H9 (cell line): ENCODE results near the gene TNFRSF11A. TPM values are rescaled to one million over a fixed set of nuclear protein-coding genes. Genes with fewer than 3 reads are reported as not detected.

Experiments used
- DNase-seq: peaks from one replicate; pipeline ENCODE4 v3.0.0-alpha.2; 2017
- H2AFZ ChIP-seq: one replicate; pipeline ENCODE4 v1.6.1; 2013; ENCODE audit warnings: mild to moderate bottlenecking, low read length, control low read depth, moderate library complexity
- H2AK5ac ChIP-seq: 2 replicates; pipeline ENCODE4 v1.6.1; 2013; ENCODE audit warnings: low read length, control low read depth, mixed read lengths; ENCODE audit not compliant: insufficient read length
- H2BK120ac ChIP-seq: one replicate; pipeline ENCODE4 v1.6.1; 2013; ENCODE audit warnings: low read depth, mild to moderate bottlenecking, low read length, control low read depth, inconsistent platforms; ENCODE audit not compliant: poor library complexity, severe bottlenecking
- H2BK12ac ChIP-seq: 2 replicates; pipeline ENCODE4 v1.6.1; 2013; ENCODE audit warnings: low read length, control low read depth, mixed read lengths, low read depth; ENCODE audit not compliant: insufficient read length
- H2BK15ac ChIP-seq: 2 replicates; pipeline ENCODE4 v1.6.1; 2013; ENCODE audit warnings: low read depth, low read length, control low read depth
- H2BK20ac ChIP-seq: one replicate; pipeline ENCODE4 v1.6.1; 2013; ENCODE audit warnings: low read depth, mild to moderate bottlenecking, low read length, control low read depth, inconsistent platforms; ENCODE audit not compliant: poor library complexity, severe bottlenecking
- H2BK5ac ChIP-seq: 2 replicates; pipeline ENCODE4 v1.6.1; 2013; ENCODE audit warnings: low read length, control low read depth, mixed read lengths; ENCODE audit not compliant: insufficient read length
- H3K14ac ChIP-seq: 2 replicates; pipeline ENCODE4 v1.6.1; 2013; ENCODE audit warnings: low read length, control low read depth; ENCODE audit not compliant: insufficient read depth
- H3K18ac ChIP-seq: 2 replicates; pipeline ENCODE4 v1.6.1; 2013; ENCODE audit warnings: low read depth, mild to moderate bottlenecking, mixed read lengths, low read length, control low read depth; ENCODE audit not compliant: insufficient read length
- H3K23ac ChIP-seq: 2 replicates; pipeline ENCODE4 v1.6.1; 2013; ENCODE audit warnings: low read length, control low read depth, mixed read lengths, low read depth; ENCODE audit not compliant: insufficient read length
- H3K23me2 ChIP-seq: 2 replicates; pipeline ENCODE4 v1.6.1; 2013; ENCODE audit warnings: low read depth, mild to moderate bottlenecking, mixed read lengths, low read length, control low read depth; ENCODE audit not compliant: insufficient read length, poor library complexity, severe bottlenecking
- H3K27ac ChIP-seq: 2 replicates; pipeline ENCODE4 v1.5.1; 2013; ENCODE audit warnings: low read length, control low read depth, mixed read lengths, low read depth; ENCODE audit not compliant: insufficient read length
- H3K27me3 ChIP-seq: 2 replicates; pipeline ENCODE4 v1.6.1; 2013; ENCODE audit warnings: low read length, control low read depth, inconsistent platforms; ENCODE audit not compliant: insufficient read depth
- H3K4ac ChIP-seq: 2 replicates; pipeline ENCODE4 v1.6.1; 2013; ENCODE audit warnings: low read depth, mild to moderate bottlenecking, control low read depth, inconsistent platforms, low read length, moderate library complexity
- H3K4me1 ChIP-seq: 2 replicates; pipeline ENCODE4 v1.6.1; 2013; ENCODE audit warnings: low read length, control low read depth, inconsistent platforms; ENCODE audit not compliant: insufficient read depth
- H3K4me2 ChIP-seq: 2 replicates; pipeline ENCODE4 v1.6.1; 2013; ENCODE audit warnings: low read length, control low read depth, mixed read lengths; ENCODE audit not compliant: insufficient read length, insufficient read depth
- H3K56ac ChIP-seq: 2 replicates; pipeline ENCODE4 v1.6.1; 2013; ENCODE audit warnings: low read depth, mild to moderate bottlenecking, mixed read lengths, low read length, control low read depth; ENCODE audit not compliant: insufficient read length
- H3K79me1 ChIP-seq: 2 replicates; pipeline ENCODE4 v1.6.1; 2013; ENCODE audit warnings: low read depth, mild to moderate bottlenecking, moderate library complexity, low read length, control low read depth, inconsistent platforms; ENCODE audit not compliant: insufficient read depth, poor library complexity, severe bottlenecking
- H3K79me2 ChIP-seq: 2 replicates; pipeline ENCODE4 v1.6.1; 2013; ENCODE audit warnings: low read length, control low read depth, inconsistent platforms; ENCODE audit not compliant: insufficient read depth
- H3K9ac ChIP-seq: 2 replicates; pipeline ENCODE4 v1.6.1; 2013; ENCODE audit warnings: low read length, control low read depth, mixed read lengths; ENCODE audit not compliant: insufficient read length; ENCODE audit errors: extremely low read depth
- H3K9me3 ChIP-seq: one replicate; pipeline ENCODE4 v1.6.1; 2013; ENCODE audit warnings: low read depth, low read length, inconsistent platforms; ENCODE audit not compliant: control insufficient read depth
- H3T11ph ChIP-seq: one replicate; pipeline ENCODE4 v1.6.1; 2013; ENCODE audit warnings: mild to moderate bottlenecking, low read length, control low read depth, inconsistent platforms
- H4K20me1 ChIP-seq: one replicate; pipeline ENCODE4 v1.6.1; 2013; ENCODE audit not compliant: control insufficient read depth, insufficient read length, insufficient read depth
- H4K5ac ChIP-seq: 2 replicates; pipeline ENCODE4 v1.6.1; 2013; ENCODE audit warnings: low read depth, mild to moderate bottlenecking, mixed read lengths, low read length, control low read depth; ENCODE audit not compliant: insufficient read length
- H4K8ac ChIP-seq: replicated peaks from 2 replicates; pipeline ENCODE4 v1.6.1; 2013; ENCODE audit warnings: low read length, control low read depth, mixed read lengths, low read depth; ENCODE audit not compliant: insufficient read length
- H4K91ac ChIP-seq: 2 replicates; pipeline ENCODE4 v1.6.1; 2013; ENCODE audit warnings: low read depth, mild to moderate bottlenecking, moderate library complexity, mixed read lengths, low read length, control low read depth; ENCODE audit not compliant: insufficient read length
- H3K27ac Mint-ChIP-seq, 3 experiments: 2 replicates in 2 of 3; 3 replicates in 1 of 3; pipeline ENCODE4 v1.8.0; 2020 to 2021; ENCODE audit warnings: mixed read lengths in 3 of 3, mild to moderate bottlenecking in 1 of 3, moderate library complexity in 1 of 3
- H3K27me3 Mint-ChIP-seq: 2 replicates; pipeline ENCODE4 v1.8.0; 2021; ENCODE audit warnings: low read depth, mild to moderate bottlenecking, moderate library complexity, mixed read lengths
- H3K36me3 Mint-ChIP-seq, 3 experiments: 2 replicates in 2 of 3; 3 replicates in 1 of 3; pipeline ENCODE4 v1.8.0; 2020 to 2021; ENCODE audit warnings: low read depth in 3 of 3, mixed read lengths in 3 of 3; ENCODE audit not compliant: insufficient read depth in 1 of 3
- H3K4me1 Mint-ChIP-seq, 2 experiments: 2 replicates each; pipeline ENCODE4 v1.8.0; 2020; ENCODE audit warnings: mixed read lengths in 2 of 2
- H3K4me3 Mint-ChIP-seq, 2 experiments: 2 replicates in 1 of 2; 3 replicates in 1 of 2; pipeline ENCODE4 v1.8.0; 2020 to 2021; ENCODE audit warnings: mild to moderate bottlenecking in 2 of 2, mixed read lengths in 2 of 2, moderate library complexity in 1 of 2
- H3K9me3 Mint-ChIP-seq, 2 experiments: 2 replicates in 1 of 2; 3 replicates in 1 of 2; pipeline ENCODE4 v1.8.0; 2020; ENCODE audit warnings: mild to moderate bottlenecking in 2 of 2, mixed read lengths in 2 of 2, moderate library complexity in 1 of 2
- WGBS: extraction: QIAGEN DNeasy Blood & Tissue Kit; methylation state at CpG from one replicate; pipeline ENCODE4 v1.1.7; 2013; ENCODE audit warnings: missing lambda C conversion rate, low lambda C conversion rate, mixed read lengths; ENCODE audit not compliant: insufficient read length; ENCODE audit errors: extremely low coverage; 5-methylcytosine and 5-hydroxymethylcytosine counted together
- total RNA-seq: library from RNA; stranded (reverse); gene quantifications from 2 replicates; pipeline ENCODE4 v1.2.1, GENCODE V29; 2021
- TF ChIP-seq, protein P1 (sequence below): fragments of 200-600 bp; sonication (generic); conservative IDR thresholded peaks from 3 replicates; pipeline ENCODE4 v1.8.0; 2021; ENCODE audit warnings: antibody characterized with exemption, mild to moderate bottlenecking

Gene TNFRSF11A
- total RNA-seq, 1 experiment from 2014 or later: 7.8 TPM

DNA sequence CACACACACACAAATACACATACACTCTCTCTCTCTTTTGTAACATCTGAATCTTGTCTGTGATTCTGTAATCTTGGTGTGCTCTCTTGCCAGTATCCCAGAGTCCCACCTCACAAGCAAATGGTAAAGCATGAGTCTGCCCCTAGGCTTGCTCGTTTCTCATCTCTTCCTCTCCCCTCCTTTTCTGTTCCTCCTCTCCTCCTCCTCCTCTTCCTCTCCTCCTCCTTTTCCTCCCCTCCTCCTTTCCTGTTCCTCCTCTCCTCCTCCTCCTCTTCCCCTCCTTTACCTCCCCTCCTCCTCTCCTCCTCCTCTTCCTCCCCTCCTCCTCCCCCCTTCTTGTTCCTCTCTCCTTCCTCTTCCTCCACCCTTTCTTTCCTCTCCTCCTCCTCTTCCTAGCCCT is 59.0 kb downstream of the TNFRSF11A start:
- no peaks in the 10 kb centered on the region for H3K79me1 ChIP-seq
- no peak overlapping the region for H2AFZ ChIP-seq
- no peaks in the 10 kb centered on the region; the same call in 1 of the 2 replicates for H3K4me1 ChIP-seq
- H3K27ac ChIP-seq: no peak overlapping the region
- no peak overlapping the region for H3K4me2 ChIP-seq
- H3K27me3 ChIP-seq: no peaks in the 10 kb centered on the region
- no peaks in the 10 kb centered on the region for H3K23me2 ChIP-seq
- no peak for DNase-seq
- H3K9me3 Mint-ChIP-seq: no peaks in the 10 kb centered on the region
- no peak overlapping the region for H4K91ac ChIP-seq
- no peak overlapping the region for H4K8ac ChIP-seq
- H3K9me3 ChIP-seq: no peaks in the 10 kb centered on the region
- H2BK15ac ChIP-seq: no peak overlapping the region
- H3K36me3 Mint-ChIP-seq: peaks cover 11 to 24% (median 24%) of the 10 kb centered on the region in 3 experiments
- H3K4ac ChIP-seq: no peak overlapping the region
- no peaks in the 10 kb centered on the region for H3K79me2 ChIP-seq
- H3K9ac ChIP-seq: no peak overlapping the region
- no peak overlapping the region for H3K14ac ChIP-seq
- no peak overlapping the region for H2BK5ac ChIP-seq
- no CpG with 5 or more reads among the region's 1 CpG for WGBS
- peak overlapping the region; percentile 17 for H4K5ac ChIP-seq
- H3T11ph ChIP-seq: no peak overlapping the region
- no peak overlapping the region for H2AK5ac ChIP-seq
- H4K20me1 ChIP-seq: no peaks in the 10 kb centered on the region
- H2BK120ac ChIP-seq: no peak overlapping the region
- no peak overlapping the region for H3K23ac ChIP-seq
- H3K4me3 Mint-ChIP-seq: peak overlapping the region in 1 of 2 experiments; percentile 32; a peak in 1 of 5 replicates
- peaks cover 23 to 30% of the 10 kb centered on the region in 2 experiments for H3K4me1 Mint-ChIP-seq
- peaks cover 5% of the 10 kb centered on the region for H3K27me3 Mint-ChIP-seq
- H3K56ac ChIP-seq: no peak overlapping the region
- TF ChIP-seq, protein P1, sequence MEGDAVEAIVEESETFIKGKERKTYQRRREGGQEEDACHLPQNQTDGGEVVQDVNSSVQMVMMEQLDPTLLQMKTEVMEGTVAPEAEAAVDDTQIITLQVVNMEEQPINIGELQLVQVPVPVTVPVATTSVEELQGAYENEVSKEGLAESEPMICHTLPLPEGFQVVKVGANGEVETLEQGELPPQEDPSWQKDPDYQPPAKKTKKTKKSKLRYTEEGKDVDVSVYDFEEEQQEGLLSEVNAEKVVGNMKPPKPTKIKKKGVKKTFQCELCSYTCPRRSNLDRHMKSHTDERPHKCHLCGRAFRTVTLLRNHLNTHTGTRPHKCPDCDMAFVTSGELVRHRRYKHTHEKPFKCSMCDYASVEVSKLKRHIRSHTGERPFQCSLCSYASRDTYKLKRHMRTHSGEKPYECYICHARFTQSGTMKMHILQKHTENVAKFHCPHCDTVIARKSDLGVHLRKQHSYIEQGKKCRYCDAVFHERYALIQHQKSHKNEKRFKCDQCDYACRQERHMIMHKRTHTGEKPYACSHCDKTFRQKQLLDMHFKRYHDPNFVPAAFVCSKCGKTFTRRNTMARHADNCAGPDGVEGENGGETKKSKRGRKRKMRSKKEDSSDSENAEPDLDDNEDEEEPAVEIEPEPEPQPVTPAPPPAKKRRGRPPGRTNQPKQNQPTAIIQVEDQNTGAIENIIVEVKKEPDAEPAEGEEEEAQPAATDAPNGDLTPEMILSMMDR: no peak
- H2BK12ac ChIP-seq: no peak overlapping the region
- no peak overlapping the region for H2BK20ac ChIP-seq
- no peak overlapping the region for H3K18ac ChIP-seq
- H3K27ac Mint-ChIP-seq: peak overlapping the region in 1 of 3 experiments; percentile 8; a peak in 2 of 7 replicates
